GM12878 (cell line): ENCODE measurements around the gene CLEC6A. TPM values are rescaled to one million over a fixed set of nuclear protein-coding genes. Genes with fewer than 3 reads are reported as not detected.
A peak's percentile ranks its signal among the peaks of the same experiment; 100 is the strongest.

ENCODE experiments used
- MYC ChIP-seq: IDR thresholded peaks from 2 replicates; pipeline ENCODE4 v1.6.1; 2011; ENCODE audit warnings: mild to moderate bottlenecking, low read length, moderate library complexity, inconsistent platforms; ENCODE audit not compliant: insufficient read depth, insufficient replicate concordance, insufficient read length, severe bottlenecking
- POLR2A ChIP-seq: IDR thresholded peaks from 2 replicates; pipeline ENCODE4 v1.6.1; 2011; ENCODE audit warnings: low read depth, mild to moderate bottlenecking, low read length
- POLR2AphosphoS2 ChIP-seq: IDR thresholded peaks from 2 replicates; pipeline ENCODE4 v1.6.1; 2011; ENCODE audit warnings: low read depth, mild to moderate bottlenecking, low read length, improper control_type of control experiment, moderate library complexity
- POLR2AphosphoS5 ChIP-seq: IDR thresholded peaks from 2 replicates; pipeline ENCODE4 v1.6.1; 2011; ENCODE audit warnings: mild to moderate bottlenecking, low read length, inconsistent platforms
- POU2F2 ChIP-seq: IDR thresholded peaks from 3 replicates; pipeline ENCODE4 v1.6.1; 2011; ENCODE audit warnings: low read depth, mild to moderate bottlenecking, low read length, borderline replicate concordance
- RELA ChIP-seq: fragments of 450-650 bp; IDR thresholded peaks from 2 replicates; pipeline ENCODE4 v1.8.0; 2014; ENCODE audit warnings: borderline replicate concordance; ENCODE audit not compliant: partially characterized antibody
- TCF3 ChIP-seq: IDR thresholded peaks from 2 replicates; pipeline ENCODE4 v1.6.1; 2012; ENCODE audit warnings: low read depth, mild to moderate bottlenecking, low read length, borderline replicate concordance; ENCODE audit not compliant: insufficient read depth
- ZNF622 ChIP-seq: fragments of 450-650 bp; IDR thresholded peaks from 2 replicates; pipeline ENCODE4 v1.6.1; 2017; ENCODE audit warnings: mild to moderate bottlenecking, inconsistent platforms
- polyA plus RNA-seq, 11 experiments: library from polyadenylated mRNA; depleted of rRNA in 4 of 11; unstranded in 6 of 11; stranded (reverse) in 5 of 11; fragments of >200 nt; fragmentation: Nextera tagmentation in 4 of 11; fragmentation: Illumina TruSeq in 1 of 11; extraction: Ambion mirVana in 4 of 11; extraction: Trizol in 1 of 11; gene quantifications; 1 replicate in 1 of 11; 2 replicates in 10 of 11; pipeline versions ENCODE4 v1.2.1 to v1.2.3, GENCODE V29; 2011 to 2016; ENCODE audit warnings: inconsistent platforms in 2 of 11, missing spikeins in 2 of 11, low read depth in 1 of 11
- total RNA-seq, 4 experiments: library from RNA; depleted of rRNA in 3 of 4; stranded (reverse); fragments of >200 nt in 3 of 4; fragmentation: Illumina TruSeq in 1 of 4; extraction: Trizol in 1 of 4; gene quantifications; 2 replicates each; pipeline versions ENCODE4 v1.2.1 to v1.2.3, GENCODE V29; 2013 to 2021
- TF ChIP-seq, protein P1 (sequence below): IDR thresholded peaks from 2 replicates; pipeline ENCODE4 v1.6.1; 2011; ENCODE audit warnings: low read depth, low read length, improper control_type of control experiment, borderline replicate concordance
- TF ChIP-seq, protein P2 (sequence below): IDR thresholded peaks from 2 replicates; pipeline ENCODE4 v1.6.1; 2011; ENCODE audit warnings: mild to moderate bottlenecking, low read depth, low read length, moderate library complexity; ENCODE audit not compliant: insufficient replicate concordance
- TF ChIP-seq, protein P3 (sequence below): IDR thresholded peaks from 2 replicates; pipeline ENCODE4 v1.6.1; 2011; ENCODE audit warnings: borderline replicate concordance, low read depth, mild to moderate bottlenecking, moderate library complexity, mixed read lengths, low read length; ENCODE audit not compliant: insufficient read depth; ENCODE audit errors: extremely low read length
- TF ChIP-seq, protein P4 (sequence below): fragments of 450-650 bp; IDR thresholded peaks from 2 replicates; pipeline ENCODE4 v1.6.1; 2017; ENCODE audit warnings: mild to moderate bottlenecking, moderate library complexity
- TF ChIP-seq, protein P5 (sequence below): fragments of 450-650 bp; IDR thresholded peaks from 2 replicates; pipeline ENCODE4 v1.6.1; 2018; ENCODE audit warnings: borderline replicate concordance, mild to moderate bottlenecking; ENCODE audit not compliant: partially characterized antibody
- TF ChIP-seq, protein P6 (sequence below): fragments of 450-650 bp; formaldehyde crosslinking; IDR thresholded peaks from 2 replicates; pipeline ENCODE4 v1.4.0; 2020; ENCODE audit warnings: mild to moderate bottlenecking, moderate library complexity

Gene CLEC6A
- total and polyA plus RNA-seq, 10 of the 15 experiments (the other 5 are each of a cell fraction or from before 2014, with no cell fraction given): not detected

DNA sequence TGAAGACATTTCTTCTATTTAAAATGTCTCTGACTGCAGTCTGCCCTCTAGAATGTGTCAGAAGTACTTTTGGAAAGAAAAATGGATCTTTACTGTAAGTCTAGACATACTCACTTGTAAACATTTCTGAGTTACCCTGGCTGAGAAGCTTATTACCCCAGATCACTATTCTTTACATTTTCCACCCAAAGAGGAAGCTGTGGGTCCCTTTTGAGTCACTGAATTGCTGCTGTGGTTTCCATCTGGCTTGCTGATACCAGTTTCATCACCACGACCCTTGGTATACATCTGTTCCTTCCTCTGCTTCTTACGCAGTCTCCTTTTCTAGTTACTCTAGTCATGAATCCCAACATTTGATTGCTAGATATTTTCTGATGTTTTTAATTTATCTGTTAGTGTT is 37.3 kb downstream of the CLEC6A start (continued):
- TF ChIP-seq, protein P1, sequence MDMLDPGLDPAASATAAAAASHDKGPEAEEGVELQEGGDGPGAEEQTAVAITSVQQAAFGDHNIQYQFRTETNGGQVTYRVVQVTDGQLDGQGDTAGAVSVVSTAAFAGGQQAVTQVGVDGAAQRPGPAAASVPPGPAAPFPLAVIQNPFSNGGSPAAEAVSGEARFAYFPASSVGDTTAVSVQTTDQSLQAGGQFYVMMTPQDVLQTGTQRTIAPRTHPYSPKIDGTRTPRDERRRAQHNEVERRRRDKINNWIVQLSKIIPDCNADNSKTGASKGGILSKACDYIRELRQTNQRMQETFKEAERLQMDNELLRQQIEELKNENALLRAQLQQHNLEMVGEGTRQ: no peak
- TF ChIP-seq, protein P2, sequence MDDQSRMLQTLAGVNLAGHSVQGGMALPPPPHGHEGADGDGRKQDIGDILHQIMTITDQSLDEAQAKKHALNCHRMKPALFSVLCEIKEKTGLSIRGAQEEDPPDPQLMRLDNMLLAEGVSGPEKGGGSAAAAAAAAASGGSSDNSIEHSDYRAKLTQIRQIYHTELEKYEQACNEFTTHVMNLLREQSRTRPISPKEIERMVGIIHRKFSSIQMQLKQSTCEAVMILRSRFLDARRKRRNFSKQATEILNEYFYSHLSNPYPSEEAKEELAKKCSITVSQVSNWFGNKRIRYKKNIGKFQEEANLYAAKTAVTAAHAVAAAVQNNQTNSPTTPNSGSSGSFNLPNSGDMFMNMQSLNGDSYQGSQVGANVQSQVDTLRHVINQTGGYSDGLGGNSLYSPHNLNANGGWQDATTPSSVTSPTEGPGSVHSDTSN: no peak
- TF ChIP-seq MYC: no peak
- TF ChIP-seq, protein P3, sequence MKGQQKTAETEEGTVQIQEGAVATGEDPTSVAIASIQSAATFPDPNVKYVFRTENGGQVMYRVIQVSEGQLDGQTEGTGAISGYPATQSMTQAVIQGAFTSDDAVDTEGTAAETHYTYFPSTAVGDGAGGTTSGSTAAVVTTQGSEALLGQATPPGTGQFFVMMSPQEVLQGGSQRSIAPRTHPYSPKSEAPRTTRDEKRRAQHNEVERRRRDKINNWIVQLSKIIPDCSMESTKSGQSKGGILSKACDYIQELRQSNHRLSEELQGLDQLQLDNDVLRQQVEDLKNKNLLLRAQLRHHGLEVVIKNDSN: no peak
- TF ChIP-seq POLR2A: no peak
- TF ChIP-seq POLR2AphosphoS5: no peak
- TF ChIP-seq, protein P4, sequence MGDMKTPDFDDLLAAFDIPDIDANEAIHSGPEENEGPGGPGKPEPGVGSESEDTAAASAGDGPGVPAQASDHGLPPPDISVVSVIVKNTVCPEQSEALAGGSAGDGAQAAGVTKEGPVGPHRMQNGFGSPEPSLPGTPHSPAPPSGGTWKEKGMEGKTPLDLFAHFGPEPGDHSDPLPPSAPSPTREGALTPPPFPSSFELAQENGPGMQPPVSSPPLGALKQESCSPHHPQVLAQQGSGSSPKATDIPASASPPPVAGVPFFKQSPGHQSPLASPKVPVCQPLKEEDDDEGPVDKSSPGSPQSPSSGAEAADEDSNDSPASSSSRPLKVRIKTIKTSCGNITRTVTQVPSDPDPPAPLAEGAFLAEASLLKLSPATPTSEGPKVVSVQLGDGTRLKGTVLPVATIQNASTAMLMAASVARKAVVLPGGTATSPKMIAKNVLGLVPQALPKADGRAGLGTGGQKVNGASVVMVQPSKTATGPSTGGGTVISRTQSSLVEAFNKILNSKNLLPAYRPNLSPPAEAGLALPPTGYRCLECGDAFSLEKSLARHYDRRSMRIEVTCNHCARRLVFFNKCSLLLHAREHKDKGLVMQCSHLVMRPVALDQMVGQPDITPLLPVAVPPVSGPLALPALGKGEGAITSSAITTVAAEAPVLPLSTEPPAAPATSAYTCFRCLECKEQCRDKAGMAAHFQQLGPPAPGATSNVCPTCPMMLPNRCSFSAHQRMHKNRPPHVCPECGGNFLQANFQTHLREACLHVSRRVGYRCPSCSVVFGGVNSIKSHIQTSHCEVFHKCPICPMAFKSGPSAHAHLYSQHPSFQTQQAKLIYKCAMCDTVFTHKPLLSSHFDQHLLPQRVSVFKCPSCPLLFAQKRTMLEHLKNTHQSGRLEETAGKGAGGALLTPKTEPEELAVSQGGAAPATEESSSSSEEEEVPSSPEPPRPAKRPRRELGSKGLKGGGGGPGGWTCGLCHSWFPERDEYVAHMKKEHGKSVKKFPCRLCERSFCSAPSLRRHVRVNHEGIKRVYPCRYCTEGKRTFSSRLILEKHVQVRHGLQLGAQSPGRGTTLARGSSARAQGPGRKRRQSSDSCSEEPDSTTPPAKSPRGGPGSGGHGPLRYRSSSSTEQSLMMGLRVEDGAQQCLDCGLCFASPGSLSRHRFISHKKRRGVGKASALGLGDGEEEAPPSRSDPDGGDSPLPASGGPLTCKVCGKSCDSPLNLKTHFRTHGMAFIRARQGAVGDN: no peak
- TF ChIP-seq RELA: no peak
- TF ChIP-seq, protein P5, sequence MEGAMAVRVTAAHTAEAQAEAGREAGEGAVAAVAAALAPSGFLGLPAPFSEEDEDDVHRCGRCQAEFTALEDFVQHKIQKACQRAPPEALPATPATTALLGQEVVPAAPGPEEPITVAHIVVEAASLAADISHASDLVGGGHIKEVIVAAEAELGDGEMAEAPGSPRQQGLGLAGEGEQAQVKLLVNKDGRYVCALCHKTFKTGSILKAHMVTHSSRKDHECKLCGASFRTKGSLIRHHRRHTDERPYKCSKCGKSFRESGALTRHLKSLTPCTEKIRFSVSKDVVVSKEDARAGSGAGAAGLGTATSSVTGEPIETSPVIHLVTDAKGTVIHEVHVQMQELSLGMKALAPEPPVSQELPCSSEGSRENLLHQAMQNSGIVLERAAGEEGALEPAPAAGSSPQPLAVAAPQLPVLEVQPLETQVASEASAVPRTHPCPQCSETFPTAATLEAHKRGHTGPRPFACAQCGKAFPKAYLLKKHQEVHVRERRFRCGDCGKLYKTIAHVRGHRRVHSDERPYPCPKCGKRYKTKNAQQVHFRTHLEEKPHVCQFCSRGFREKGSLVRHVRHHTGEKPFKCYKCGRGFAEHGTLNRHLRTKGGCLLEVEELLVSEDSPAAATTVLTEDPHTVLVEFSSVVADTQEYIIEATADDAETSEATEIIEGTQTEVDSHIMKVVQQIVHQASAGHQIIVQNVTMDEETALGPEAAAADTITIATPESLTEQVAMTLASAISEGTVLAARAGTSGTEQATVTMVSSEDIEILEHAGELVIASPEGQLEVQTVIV: no peak
- TF ChIP-seq POLR2AphosphoS2: no peak
- TF ChIP-seq ZNF622: no peak
- no peak; the same call in 2 of the 3 replicates for TF ChIP-seq POU2F2
- peak; percentile 73; the same call in 1 of the 2 replicates for TF ChIP-seq TCF3
- TF ChIP-seq, protein P6, sequence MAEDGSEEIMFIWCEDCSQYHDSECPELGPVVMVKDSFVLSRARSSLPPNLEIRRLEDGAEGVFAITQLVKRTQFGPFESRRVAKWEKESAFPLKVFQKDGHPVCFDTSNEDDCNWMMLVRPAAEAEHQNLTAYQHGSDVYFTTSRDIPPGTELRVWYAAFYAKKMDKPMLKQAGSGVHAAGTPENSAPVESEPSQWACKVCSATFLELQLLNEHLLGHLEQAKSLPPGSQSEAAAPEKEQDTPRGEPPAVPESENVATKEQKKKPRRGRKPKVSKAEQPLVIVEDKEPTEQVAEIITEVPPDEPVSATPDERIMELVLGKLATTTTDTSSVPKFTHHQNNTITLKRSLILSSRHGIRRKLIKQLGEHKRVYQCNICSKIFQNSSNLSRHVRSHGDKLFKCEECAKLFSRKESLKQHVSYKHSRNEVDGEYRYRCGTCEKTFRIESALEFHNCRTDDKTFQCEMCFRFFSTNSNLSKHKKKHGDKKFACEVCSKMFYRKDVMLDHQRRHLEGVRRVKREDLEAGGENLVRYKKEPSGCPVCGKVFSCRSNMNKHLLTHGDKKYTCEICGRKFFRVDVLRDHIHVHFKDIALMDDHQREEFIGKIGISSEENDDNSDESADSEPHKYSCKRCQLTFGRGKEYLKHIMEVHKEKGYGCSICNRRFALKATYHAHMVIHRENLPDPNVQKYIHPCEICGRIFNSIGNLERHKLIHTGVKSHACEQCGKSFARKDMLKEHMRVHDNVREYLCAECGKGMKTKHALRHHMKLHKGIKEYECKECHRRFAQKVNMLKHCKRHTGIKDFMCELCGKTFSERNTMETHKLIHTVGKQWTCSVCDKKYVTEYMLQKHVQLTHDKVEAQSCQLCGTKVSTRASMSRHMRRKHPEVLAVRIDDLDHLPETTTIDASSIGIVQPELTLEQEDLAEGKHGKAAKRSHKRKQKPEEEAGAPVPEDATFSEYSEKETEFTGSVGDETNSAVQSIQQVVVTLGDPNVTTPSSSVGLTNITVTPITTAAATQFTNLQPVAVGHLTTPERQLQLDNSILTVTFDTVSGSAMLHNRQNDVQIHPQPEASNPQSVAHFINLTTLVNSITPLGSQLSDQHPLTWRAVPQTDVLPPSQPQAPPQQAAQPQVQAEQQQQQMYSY (CRISPR knock-in tag): no peak
